CD4-positive, alpha-beta T cell treated with Interleukin-17A for 1 hour (primary cell): ENCODE results near the gene DCAF8.

Experiments used
- DNase-seq: peaks from one replicate; pipeline ENCODE4 v3.0.0-alpha.2; 2020

Gene DCAF8

GRCh38 chr1:160166166-160166868 lies 96.0 kb downstream of the DCAF8 start:
- no peak for DNase-seq
